GM21717 (cell line): Measurements from ENCODE around the gene SETBP1.

Experiments
- ATAC-seq: cut with Tn5 transposase; IDR thresholded peaks from one replicate; pipeline ENCODE4 v1.9.1; 2021; ENCODE audit warnings: mild to moderate bottlenecking, moderate library complexity; ENCODE audit not compliant: unreplicated experiment

Gene SETBP1

DNA sequence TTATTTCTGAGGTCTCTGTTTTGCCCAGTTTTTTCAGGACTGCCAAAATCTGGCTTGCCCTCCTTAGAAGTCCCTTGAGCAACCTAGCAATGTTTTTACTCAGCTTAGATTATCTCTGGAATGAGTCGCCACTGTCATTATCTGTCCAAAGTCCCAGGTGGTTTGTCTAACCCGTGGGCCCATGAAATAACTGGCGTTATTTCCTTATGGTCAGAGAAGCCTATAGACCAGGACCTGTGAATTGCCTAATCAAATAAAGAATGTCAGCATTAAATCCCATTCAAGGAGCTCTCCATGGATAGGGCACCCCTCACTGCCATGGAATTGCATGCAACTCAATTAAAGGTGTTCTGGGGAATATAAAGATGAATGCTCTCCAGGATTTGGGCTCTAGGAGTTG lies 373.9 kb downstream of the SETBP1 start:
- ATAC-seq, result no peak

DNA sequence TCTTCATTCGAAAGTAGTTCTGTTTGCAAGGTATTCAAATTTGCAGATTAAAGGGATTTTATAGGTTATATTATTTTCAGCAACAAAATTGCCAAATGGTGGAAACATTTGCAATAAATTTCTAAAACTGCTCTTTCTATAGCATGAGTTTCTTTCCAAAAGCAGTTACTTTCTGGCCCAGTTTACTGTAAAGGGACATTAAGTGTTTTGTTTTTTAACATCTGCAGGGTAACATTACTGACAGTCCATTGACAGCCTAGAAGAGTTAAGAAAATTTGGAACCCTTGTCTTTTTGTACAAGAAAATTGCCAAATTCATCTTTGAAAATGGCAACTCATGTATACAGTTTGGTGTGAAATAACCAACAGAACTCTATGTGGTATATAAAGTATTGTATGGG lies 375.1 kb downstream of the SETBP1 start:
- no peak for ATAC-seq

DNA sequence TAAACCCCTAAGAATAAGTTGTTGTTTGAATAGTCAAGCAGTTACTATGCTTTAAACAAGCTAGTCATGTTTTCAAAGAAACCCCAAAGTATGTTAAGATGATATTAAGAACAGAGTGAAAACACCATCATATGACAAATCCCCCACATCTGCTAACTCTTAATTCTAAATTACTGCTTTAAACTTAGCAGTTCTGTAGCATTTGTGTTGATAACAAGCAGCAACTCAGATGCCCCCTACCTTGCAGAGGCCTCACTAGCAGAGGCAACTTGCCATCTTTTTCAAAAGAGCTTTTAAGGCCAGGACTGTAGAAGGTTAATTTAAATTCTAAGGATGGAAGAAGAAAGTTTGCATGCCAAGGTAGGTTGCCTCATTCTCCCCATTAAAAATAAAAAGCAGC lies 376.2 kb downstream of the SETBP1 start:
- no peak for ATAC-seq

DNA sequence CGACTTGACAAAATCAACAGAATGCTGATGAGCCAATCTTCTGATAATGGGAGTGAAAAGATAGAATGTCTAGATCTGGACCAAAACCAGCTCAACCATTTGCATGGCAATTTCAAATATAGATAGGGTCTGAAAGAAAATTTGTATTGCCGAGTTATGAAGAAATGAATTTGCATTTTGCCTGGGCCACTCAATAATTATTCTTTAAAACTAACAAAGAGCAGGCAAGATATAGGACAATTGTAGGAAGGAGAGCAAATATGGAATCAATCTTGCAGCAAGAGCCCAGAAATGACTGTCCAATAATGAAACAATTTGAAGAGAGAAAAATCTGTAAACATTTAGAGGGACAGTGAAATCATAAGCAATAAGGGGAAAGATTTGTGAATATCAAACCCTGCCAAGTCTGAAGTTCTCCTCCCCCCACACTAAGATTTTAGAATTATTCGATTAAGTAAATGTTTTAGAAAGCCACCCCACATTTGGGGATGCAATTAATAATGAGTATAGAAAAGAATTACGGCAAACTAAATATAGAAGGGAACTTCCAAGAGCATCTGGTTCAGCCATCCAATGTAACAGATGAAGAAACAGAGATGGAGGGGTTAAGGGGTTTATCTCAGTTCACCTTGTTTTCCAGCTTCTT lies 377.4 kb downstream of the SETBP1 start:
- no peak for ATAC-seq

DNA sequence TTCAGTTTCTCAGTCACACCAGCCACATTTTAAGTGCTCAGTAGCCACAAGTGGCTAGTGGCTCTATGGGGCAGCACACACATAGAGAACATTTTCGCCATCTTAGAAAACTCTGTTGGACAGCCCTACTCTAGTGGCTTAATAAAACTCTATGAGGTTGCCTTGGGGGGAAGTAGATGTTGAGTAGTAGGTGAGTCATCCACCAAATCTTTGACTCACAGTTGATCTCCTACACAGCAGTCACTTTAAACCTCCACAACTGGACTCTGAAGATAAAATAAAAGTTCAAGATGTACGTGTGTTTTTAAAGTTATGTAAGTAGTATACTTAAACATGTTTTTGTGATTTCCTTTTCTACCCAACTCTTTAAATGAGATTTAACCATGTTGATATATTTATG lies 379.0 kb downstream of the SETBP1 start:
- ATAC-seq, result no peak

DNA sequence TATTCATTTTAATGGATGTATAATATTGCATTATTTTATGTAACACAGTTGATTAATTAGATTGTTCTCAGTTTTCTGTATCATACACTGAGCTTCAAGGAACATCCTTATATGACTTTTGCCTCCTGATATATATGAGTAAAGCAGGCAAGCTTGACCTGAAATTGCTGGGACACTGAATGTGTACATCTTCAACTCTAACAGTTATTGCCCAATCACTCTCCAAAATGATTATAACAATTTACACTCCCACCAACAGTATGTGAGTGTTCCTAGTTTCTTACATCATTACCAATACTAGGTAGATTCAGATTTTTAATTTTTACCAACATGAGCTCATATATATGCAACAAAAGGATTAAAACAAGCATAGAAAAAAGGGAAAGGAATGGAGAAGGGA lies 379.4 kb downstream of the SETBP1 start:
- ATAC-seq, result no peak

DNA sequence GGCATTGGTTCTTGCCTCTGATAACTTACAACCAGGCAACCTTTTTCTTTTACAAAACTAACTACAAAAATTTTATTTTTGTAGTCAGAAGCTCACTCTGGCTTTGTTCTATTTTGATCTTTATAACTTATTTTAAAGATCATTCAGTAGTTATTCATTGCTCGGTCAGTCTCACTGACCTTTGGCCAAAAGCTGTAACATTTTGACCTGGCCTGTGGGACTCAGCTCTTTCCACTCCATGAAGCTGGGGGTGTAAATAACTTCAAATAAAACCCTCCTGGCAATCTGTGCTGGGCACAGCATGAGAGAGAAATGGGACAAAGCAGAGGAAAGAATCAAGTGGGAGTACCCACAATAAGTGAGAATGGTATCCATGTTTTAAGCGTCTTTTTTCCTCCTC lies 380.7 kb downstream of the SETBP1 start:
- no peak for ATAC-seq

DNA sequence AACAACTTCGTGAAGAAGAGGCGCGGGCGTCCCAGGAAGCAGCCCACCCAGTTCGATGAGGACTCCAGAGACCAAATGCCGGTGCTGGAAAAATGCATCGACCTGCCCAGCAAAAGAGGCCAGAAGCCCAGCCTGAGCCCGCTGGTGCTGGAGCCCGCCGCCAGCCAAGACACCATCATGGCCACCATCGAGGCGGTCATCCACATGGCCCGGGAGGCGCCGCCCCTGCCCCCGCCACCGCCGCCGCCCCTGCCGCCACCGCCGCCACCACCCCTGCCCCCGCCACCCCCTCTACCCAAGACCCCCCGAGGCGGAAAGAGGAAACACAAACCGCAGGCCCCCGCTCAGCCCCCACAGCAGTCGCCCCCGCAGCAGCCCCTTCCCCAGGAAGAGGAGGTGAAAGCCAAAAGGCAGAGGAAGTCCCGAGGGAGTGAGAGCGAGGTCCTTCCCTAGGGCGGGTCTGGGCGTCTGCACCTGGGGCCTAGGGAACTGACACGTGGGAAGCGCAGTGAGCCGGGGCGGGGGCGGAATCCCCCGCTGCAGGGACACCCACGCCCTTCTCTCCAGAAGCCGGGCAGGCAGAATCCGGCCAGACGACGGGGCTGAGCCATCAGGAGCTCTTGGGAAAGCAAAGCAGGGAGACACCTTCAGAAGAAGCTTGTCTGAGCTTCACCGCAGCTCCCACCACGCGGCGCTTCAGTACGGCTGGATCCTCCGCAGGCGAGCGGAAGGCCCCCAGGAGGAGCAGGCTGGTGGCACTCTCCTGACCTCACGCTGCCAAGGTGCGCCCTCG lies 382.8 kb downstream of the SETBP1 start:
- ATAC-seq, result no peak

DNA sequence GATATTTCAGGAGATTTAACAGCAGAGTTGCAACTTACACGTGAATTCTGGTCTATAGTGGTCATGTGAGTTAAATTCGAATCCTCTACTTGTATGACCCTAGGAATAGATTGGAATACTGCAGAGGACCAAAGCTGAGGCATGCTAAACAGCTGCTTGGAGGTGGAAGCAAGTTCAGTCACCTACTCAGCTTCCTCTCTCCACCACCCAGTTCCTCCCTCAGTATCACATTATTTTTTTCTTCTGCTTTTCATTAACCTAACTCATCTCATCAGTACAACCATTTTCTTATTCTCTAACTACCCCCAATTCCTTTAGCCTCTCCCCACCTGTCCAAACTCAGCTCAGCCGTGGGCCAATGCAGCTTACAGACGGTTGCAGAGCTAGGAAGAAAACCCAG lies 385.5 kb downstream of the SETBP1 start:
- ATAC-seq, result no peak

DNA sequence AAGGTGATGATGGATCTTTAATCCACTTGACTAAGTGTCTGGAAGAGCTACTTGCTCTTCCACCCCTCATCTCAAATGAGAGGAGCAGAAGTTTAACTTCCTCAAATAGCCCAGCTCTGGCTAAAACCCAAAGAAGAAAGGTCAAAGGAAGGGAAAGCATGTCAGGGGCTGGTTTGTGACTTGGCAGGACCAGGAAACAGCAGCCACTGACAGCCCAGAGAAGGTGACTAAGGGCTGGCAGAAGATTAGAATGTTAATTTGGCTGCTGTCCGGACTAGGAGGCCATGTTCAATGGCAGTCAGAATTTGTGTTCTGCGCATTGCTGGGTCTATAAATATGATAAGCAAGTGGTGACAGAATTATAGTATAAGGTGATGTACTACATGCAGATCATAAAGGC lies 386.2 kb downstream of the SETBP1 start:
- no peak for ATAC-seq

DNA sequence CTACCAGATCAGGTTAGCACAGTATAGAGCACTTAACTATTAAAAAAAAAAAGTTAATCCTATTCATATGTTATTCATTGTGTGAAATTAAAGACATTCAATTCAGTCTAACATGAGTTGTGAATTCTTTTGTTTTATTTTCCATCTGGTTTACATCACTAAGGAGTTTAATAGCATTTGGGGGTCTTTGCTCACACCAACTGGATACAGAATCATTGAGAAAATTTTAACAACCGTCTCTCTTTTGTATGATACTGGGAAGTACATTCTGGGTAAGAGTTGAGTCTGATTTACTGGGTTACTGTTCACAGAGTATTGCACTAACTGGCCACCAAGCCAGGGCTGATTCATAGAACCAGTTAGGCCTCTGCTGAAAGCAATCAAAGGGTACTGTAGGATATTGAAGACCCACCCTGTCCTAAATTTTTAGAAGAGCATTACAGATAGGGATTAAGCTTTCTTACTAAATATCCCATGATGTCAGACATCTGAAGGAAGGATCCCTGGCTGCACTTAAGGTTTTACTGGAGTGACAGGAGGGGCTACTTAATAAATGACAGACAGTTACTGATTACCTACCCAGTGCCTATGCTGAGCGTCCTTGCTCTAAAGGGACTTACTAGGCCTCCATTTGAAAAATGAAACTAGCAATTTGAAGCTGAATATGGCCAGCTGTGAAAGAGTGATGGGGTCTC lies 387.9 kb downstream of the SETBP1 start:
- no peak for ATAC-seq

DNA sequence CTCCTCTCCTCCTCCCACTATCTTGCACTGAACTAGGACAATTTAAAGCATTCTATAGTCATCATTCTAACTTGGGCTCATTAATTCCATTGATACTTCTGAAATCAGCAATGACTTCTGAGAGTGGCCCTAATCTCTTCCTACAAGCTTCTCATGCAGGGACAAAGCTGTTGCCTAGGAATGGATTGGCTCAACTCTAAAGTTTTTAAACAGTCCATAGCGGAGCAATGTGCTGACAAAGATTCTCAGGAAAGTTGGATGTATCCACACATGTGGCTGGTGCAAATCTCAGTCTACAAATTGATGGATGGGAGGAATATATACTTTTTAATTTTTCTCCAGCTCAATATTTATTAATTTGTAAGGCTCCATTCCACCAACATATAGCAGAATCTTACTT lies 388.9 kb downstream of the SETBP1 start:
- no peak for ATAC-seq

DNA sequence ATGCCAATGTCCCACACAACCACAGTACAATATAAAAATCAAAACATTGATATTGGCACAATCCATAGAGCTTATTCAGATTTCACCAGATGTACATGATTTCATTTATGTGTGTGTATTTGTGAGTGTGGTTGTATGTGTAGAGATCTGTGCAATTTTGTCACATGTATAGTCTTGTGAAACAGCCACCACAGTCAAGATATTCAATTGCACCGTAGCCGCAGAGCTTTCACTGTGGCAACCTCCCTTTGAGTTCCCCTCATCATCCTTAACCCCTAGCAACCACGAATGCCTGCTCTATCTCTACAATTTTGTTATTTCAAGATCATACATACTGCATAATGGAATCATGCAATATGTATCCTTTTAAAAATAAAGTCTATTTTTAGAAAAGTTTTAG lies 391.3 kb downstream of the SETBP1 start:
- ATAC-seq, result no peak

DNA sequence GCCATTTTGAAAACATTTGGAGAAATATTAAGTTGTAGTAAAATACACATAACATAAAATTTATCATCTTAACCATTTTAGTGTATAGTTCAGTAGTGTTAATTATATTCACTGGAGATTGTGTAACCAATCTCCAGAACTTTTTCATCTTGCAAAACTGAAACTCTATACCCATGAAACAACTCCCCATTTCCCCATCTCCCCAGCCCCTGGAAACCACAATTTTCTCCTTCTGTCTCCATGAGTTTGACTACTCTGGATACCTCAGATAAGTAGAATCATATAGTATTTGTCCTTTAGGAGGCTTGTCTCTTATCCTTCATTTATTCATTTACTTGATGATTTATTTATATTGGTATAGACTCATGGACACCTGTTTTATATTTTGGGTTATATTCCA lies 392.9 kb downstream of the SETBP1 start:
- no peak for ATAC-seq

DNA sequence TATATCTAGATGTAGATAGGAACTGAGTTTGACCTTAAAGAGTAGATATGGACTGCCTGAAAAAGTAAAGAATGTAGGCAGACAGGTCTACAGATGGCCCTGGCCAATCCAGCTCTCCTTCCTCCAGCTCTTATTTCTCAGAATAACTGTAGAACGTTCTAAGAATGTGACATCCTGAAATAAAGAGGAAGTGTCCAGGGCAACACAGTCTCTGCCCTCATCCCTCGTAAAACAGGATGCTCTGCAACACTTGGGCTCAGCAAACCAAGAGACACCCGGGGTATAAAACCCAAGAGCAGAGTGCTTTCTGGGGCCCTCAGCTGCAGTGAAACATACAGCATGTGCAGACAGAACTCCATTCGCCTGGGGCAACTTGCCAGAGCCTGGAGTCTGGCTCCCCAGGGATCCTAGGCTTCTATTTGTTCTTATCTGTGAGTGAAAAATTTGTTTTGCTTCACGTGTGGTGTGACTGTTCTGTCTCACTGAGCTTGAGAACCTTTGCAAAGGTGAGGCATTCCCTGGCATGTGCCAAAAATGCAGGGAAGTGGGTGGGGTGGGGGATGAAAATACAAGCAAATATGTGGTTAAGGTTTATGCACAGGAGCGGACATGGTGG lies 401.0 kb downstream of the SETBP1 start:
- no peak for ATAC-seq

DNA sequence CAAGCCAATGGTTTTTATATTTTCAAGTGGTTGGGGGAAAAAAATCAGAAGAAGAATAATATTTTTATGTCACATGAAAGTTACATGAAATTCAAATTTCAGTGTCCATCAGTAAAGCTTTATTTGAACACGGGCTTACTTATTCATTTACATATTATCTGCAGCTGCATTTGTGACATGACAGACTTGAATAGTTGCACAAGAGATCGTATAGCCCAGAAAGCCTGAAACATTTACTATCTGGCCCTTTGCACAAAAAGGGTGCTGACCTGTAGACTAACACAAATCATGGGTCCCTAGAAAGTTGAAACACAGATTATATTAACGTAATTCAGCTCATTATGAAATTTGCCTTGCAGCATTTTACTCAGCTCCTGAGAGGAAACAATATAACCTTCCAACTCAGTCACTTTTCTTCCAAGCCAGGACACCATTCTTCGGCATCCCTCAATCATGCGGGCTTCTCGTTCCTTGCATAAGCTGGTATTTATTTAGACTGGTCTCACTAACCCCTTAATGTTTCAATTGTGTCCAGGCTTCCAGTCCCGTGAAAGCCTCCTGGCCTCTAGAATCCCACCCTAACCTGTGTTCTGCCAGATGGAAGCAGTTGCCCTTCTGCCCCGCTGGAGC lies 402.7 kb downstream of the SETBP1 start:
- no peak for ATAC-seq

DNA sequence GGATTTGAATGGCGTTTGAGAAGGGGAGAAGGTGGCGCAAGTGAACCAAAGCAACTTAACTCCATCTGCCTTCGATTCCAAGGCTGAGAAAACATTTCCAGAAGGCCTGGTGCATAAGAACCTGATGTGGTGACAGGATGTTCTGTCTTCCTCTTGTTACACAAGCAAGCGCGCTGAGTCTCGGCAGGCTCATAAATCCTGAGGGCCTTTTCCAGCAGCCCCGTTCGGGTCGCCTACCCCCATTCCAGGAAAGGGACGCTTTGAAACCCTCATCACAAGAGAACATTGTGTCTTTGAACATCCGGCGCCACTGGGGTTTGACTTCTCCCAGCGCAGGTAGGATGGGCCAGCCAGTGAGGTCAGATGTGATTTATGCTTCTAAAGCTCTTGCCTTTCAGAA lies 403.5 kb downstream of the SETBP1 start:
- no peak for ATAC-seq

DNA sequence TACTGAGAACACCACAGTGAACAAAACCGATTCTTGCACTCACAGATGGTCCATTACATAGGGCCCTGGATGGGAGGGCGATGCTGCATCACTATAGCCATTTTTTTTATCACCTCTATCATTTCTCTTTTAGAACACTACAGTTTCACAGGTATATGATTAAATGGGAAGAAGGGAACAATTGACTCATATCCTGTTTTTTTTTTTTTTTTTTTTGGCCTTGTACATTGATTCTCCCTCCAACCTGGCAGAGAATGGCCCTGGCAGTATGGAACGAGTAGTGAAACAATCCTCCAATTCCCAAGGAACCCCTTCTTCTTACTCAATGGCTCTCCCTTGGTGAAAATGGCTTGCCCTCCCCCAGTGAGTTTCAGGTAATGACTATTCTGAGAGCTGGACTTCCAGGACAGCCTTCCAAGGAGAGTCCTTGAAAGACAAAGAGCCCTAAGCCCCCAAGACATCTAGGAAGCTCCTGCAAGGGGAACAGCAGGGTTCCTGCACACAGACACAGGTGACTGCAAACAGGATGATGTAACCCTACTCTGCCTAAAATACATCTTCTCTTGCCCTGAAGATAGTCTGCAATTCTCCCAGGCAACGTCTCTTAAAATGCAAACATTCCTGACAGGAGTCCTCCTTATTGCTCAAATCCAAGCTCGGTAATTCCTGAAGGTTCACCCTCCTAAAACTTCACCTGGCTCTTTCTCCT lies 405.4 kb downstream of the SETBP1 start:
- ATAC-seq, result no peak

DNA sequence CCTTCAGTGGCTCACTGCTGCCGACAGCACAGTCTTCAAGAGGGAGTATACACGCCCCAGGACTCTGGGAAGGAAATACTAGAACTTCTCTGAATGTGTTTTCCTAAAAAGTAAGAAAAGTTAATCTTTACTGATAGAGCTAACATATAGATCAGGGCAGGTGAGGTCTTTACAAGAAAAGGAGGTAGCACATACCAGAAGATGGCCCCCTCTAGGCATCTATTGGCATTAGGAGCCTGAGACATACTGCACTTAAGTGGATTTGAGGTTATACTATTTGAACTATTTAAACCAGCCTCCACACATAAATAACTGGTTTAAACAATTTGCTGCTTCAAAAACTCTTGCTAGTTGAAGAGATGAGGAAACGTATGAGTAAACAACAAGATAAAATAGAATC lies 406.1 kb downstream of the SETBP1 start:
- ATAC-seq, result no peak

DNA sequence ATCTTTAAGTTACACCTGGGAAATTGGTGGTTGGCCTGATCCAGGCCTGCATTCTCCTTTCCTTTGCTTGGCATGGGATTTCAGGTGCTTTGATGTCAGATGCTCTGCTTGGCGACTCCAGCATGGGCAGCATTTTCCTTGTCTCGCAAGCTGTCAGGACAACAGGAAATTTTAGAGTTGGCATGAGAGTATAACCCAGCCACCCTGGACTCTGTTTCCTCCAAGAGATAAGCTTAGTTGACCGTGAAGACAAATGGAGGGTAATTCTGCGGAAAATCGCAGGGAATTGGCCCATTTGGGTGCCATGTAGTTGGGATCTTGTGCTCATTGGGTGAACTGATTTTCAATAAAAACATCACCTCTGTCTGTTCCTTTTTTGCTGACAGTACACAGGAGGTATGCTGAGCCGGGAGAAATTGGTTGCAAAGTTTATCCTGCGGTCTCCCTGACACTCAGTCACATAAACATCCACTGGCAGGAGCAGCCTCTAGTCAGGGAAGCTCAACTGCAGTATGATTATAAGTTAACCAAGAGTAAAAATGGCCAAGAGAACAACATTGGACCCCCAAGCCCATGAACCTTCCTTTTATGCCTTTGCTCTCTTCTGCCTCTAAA lies 409.9 kb downstream of the SETBP1 start:
- ATAC-seq, result no peak
